HG03139 (cell line): ENCODE results near the gene ITGB2.

ENCODE experiments used
- ATAC-seq: cut with Tn5 transposase; IDR thresholded peaks from one replicate; pipeline ENCODE4 v1.9.1; 2021; ENCODE audit not compliant: unreplicated experiment

ITGB2 gene

GRCh38 chr21:44920694-44921604 is at the start of gene ITGB2:
Gene ITGB2 (minus strand): TSS chr21:44920899. CDS start chr21:44910782, 10,117 bp downstream.
- ATAC-seq: no peak

- ATAC-seq: no peak
These were observed 49.4 kb upstream of the ITGB2 start for GRCh38 chr21:44969931-44970755.

GRCh38 chr21:44969066-44969670 is 48.5 kb upstream of the ITGB2 start:
- ATAC-seq: no peak

GRCh38 chr21:44967082-44968047 is 46.7 kb upstream of the ITGB2 start:
- no peak for ATAC-seq

- no peak for ATAC-seq
These were observed 45.7 kb upstream of the ITGB2 start for GRCh38 chr21:44966135-44967081.

GRCh38 chr21:44965251-44966022 is 44.7 kb upstream of the ITGB2 start:
- ATAC-seq: no peak

- ATAC-seq: no peak
These were observed 43.7 kb upstream of the ITGB2 start for GRCh38 chr21:44964381-44964780.

- ATAC-seq: no peak
These were observed 41.8 kb upstream of the ITGB2 start for GRCh38 chr21:44962403-44962966.

GRCh38 chr21:44960141-44961092 is 39.7 kb upstream of the ITGB2 start:
- no peak for ATAC-seq

- no peak for ATAC-seq
These were observed 38.8 kb upstream of the ITGB2 start for GRCh38 chr21:44959376-44960091.

GRCh38 chr21:44958471-44959191 is 37.9 kb upstream of the ITGB2 start:
- ATAC-seq: no peak

GRCh38 chr21:44957901-44958451 is 37.3 kb upstream of the ITGB2 start:
- ATAC-seq: no peak

GRCh38 chr21:44957047-44957831 is 36.5 kb upstream of the ITGB2 start:
- no peak for ATAC-seq

- ATAC-seq: no peak
These were observed 35.8 kb upstream of the ITGB2 start for GRCh38 chr21:44956356-44957046.
